ENCODE data around the gene ZNF423. TPM values are rescaled to one million over a fixed set of nuclear protein-coding genes. Genes with fewer than 3 reads are reported as not detected.
A peak's percentile ranks its signal among the peaks of the same experiment; 100 is the strongest.

ZNF423 gene
- total RNA-seq, 2 experiments from 2014 or later, result not detected

- no peak overlapping the region for H3K4me3 Mint-ChIP-seq
- H3K36me3 Mint-ChIP-seq (ENCODE audit: low read depth), result no peaks in the 10 kb centered on the region
- H3K4me1 Mint-ChIP-seq, result no peaks in the 10 kb centered on the region
- intact Hi-C loops (cut with DNase I, micrococcal nuclease), result no loop called here
- no peak for DNase-seq
- no peaks in the 10 kb centered on the region for H3K27me3 Mint-ChIP-seq
- POLR2A ChIA-PET, result no interaction called here
- CTCF ChIA-PET, result interaction anchor here (0.8 to 1.5 kb wide), 3 partner anchors 12 to 175 kb away, joined by 3 to 4 read pairs (median 3); no protein-coding TSS in a partner anchor
- ATAC-seq, result no peak
- no peak overlapping the region for H3K27ac Mint-ChIP-seq
- no peaks in the 10 kb centered on the region for H3K9me3 Mint-ChIP-seq (ENCODE audit: low read depth)
Measured at GRCh38 chr16:49583911-49584310, 272.0 kb downstream of the ZNF423 start.

GRCh38 chr16:49581630-49582298, 274.1 kb downstream of the ZNF423 start:
- Mint-ChIP-seq H3K4me3 (no peak overlapping the region), H3K36me3 (ENCODE audit: low read depth) (no peaks in the 10 kb centered on the region), H3K4me1 (no peaks in the 10 kb centered on the region), H3K27me3 (no peaks in the 10 kb centered on the region), H3K27ac (no peak overlapping the region), H3K9me3 (ENCODE audit: low read depth) (no peaks in the 10 kb centered on the region)
- DNase-seq (no peak), ATAC-seq (no peak)
- ChIA-PET POLR2A (no interaction called here), CTCF (interaction anchor here (0.6 to 1.2 kb wide), 3 partner anchors 8 to 342 kb away, joined by 3 to 4 read pairs (median 4); no protein-coding TSS in a partner anchor)
- intact Hi-C loops (cut with DNase I, micrococcal nuclease), result no loop called here

GRCh38 chr16:49580751-49581303, 275.1 kb downstream of the ZNF423 start:
- intact Hi-C loops (cut with DNase I, micrococcal nuclease), result no loop called here
- ATAC-seq (no peak), DNase-seq (no peak)
- Mint-ChIP-seq H3K36me3 (ENCODE audit: low read depth) (no peaks in the 10 kb centered on the region), H3K27ac (no peak overlapping the region), H3K9me3 (ENCODE audit: low read depth) (no peaks in the 10 kb centered on the region), H3K27me3 (no peaks in the 10 kb centered on the region), H3K4me1 (no peaks in the 10 kb centered on the region), H3K4me3 (no peak overlapping the region)
- ChIA-PET CTCF (interaction anchor here (1.1 kb wide), 1 partner anchor 12 kb away, joined by 4 read pairs; no protein-coding TSS in a partner anchor), POLR2A (no interaction called here)

GRCh38 chr16:49578435-49579024, 277.4 kb downstream of the ZNF423 start:
- Mint-ChIP-seq H3K9me3 (ENCODE audit: low read depth) (no peaks in the 10 kb centered on the region), H3K36me3 (ENCODE audit: low read depth) (no peaks in the 10 kb centered on the region), H3K4me1 (no peaks in the 10 kb centered on the region), H3K4me3 (no peak overlapping the region), H3K27ac (no peak overlapping the region), H3K27me3 (no peaks in the 10 kb centered on the region)
- DNase-seq (no peak), ATAC-seq (no peak)
- CTCF ChIA-PET, result no interaction called here
- intact Hi-C loops (cut with DNase I, micrococcal nuclease), result no loop called here
- POLR2A ChIA-PET, result no interaction called here

GRCh38 chr16:49578018-49578417, 277.9 kb downstream of the ZNF423 start:
- ChIA-PET CTCF (no interaction called here), POLR2A (no interaction called here)
- Mint-ChIP-seq H3K27ac (no peak overlapping the region), H3K27me3 (no peaks in the 10 kb centered on the region), H3K36me3 (ENCODE audit: low read depth) (no peaks in the 10 kb centered on the region), H3K9me3 (ENCODE audit: low read depth) (no peaks in the 10 kb centered on the region), H3K4me3 (no peak overlapping the region), H3K4me1 (no peaks in the 10 kb centered on the region)
- no peak for ATAC-seq
- intact Hi-C loops (cut with DNase I, micrococcal nuclease), result no loop called here
- no peak for DNase-seq

- peaks cover 3% of the 10 kb centered on the region for H3K9me3 Mint-ChIP-seq (ENCODE audit: low read depth)
- no peak for DNase-seq
- no peak for ATAC-seq
- no peak overlapping the region for H3K27ac Mint-ChIP-seq
- no peaks in the 10 kb centered on the region for H3K27me3 Mint-ChIP-seq
- H3K4me1 Mint-ChIP-seq, result no peaks in the 10 kb centered on the region
- H3K4me3 Mint-ChIP-seq, result no peak overlapping the region
- CTCF ChIA-PET, result interaction anchor here (0.6 kb wide), 1 partner anchor 8 kb away, joined by 3 read pairs; no protein-coding TSS in a partner anchor
- POLR2A ChIA-PET, result no interaction called here
- intact Hi-C loops (cut with DNase I, micrococcal nuclease), result no loop called here
- H3K36me3 Mint-ChIP-seq (ENCODE audit: low read depth), result no peaks in the 10 kb centered on the region
Measured at GRCh38 chr16:49576941-49577340, 279.0 kb downstream of the ZNF423 start.

- Mint-ChIP-seq H3K4me1 (no peaks in the 10 kb centered on the region), H3K4me3 (no peak overlapping the region), H3K27ac (no peak overlapping the region)
Measured at GRCh38 chr16:49576173-49576494, 279.8 kb downstream of the ZNF423 start.

GRCh38 chr16:49575346-49576172, 280.4 kb downstream of the ZNF423 start:
- intact Hi-C loops (cut with DNase I, micrococcal nuclease), result no loop called here
- no peaks in the 10 kb centered on the region for H3K36me3 Mint-ChIP-seq (ENCODE audit: low read depth)
- no peak for ATAC-seq
- H3K27ac Mint-ChIP-seq, result no peak overlapping the region
- ChIA-PET POLR2A (no interaction called here), CTCF (no interaction called here)
- H3K4me1 Mint-ChIP-seq, result no peaks in the 10 kb centered on the region
- H3K4me3 Mint-ChIP-seq, result no peak overlapping the region
- H3K27me3 Mint-ChIP-seq, result no peaks in the 10 kb centered on the region
- no peak for DNase-seq
- H3K9me3 Mint-ChIP-seq (ENCODE audit: low read depth), result peaks cover 3% of the 10 kb centered on the region

More at GRCh38 chr16:49576173-49576494, 279.8 kb downstream of the ZNF423 start:
- CTCF ChIA-PET, result no interaction called here
- ATAC-seq (no peak), DNase-seq (no peak)
- Mint-ChIP-seq H3K27me3 (no peaks in the 10 kb centered on the region), H3K9me3 (ENCODE audit: low read depth) (peaks cover 3% of the 10 kb centered on the region), H3K36me3 (ENCODE audit: low read depth) (no peaks in the 10 kb centered on the region)
- POLR2A ChIA-PET, result no interaction called here
- intact Hi-C loops (cut with DNase I, micrococcal nuclease), result no loop called here

- Mint-ChIP-seq H3K4me1 (no peaks in the 10 kb centered on the region), H3K9me3 (ENCODE audit: low read depth) (peaks cover 3% of the 10 kb centered on the region), H3K4me3 (no peak overlapping the region), H3K27ac (no peak overlapping the region), H3K36me3 (ENCODE audit: low read depth) (no peaks in the 10 kb centered on the region), H3K27me3 (no peaks in the 10 kb centered on the region)
- POLR2A ChIA-PET, result no interaction called here
- no peak for DNase-seq
- no peak for ATAC-seq
- CTCF ChIA-PET, result no interaction called here
- intact Hi-C loops (cut with DNase I, micrococcal nuclease), result no loop called here
Measured at GRCh38 chr16:49574826-49575225, 281.1 kb downstream of the ZNF423 start.

GRCh38 chr16:49567950-49568349, 288.0 kb downstream of the ZNF423 start:
- POLR2A ChIA-PET, result no interaction called here
- no peak overlapping the region for H3K4me3 Mint-ChIP-seq

GRCh38 chr16:49566432-49566831, 289.5 kb downstream of the ZNF423 start:
- intact Hi-C loops (cut with DNase I, micrococcal nuclease), result no loop called here
- Mint-ChIP-seq H3K27me3 (no peaks in the 10 kb centered on the region), H3K27ac (no peak overlapping the region), H3K4me1 (no peaks in the 10 kb centered on the region), H3K9me3 (ENCODE audit: low read depth) (no peaks in the 10 kb centered on the region), H3K36me3 (ENCODE audit: low read depth) (no peaks in the 10 kb centered on the region), H3K4me3 (no peak overlapping the region)
- ATAC-seq (no peak), DNase-seq (no peak)
- CTCF ChIA-PET, result no interaction called here
- POLR2A ChIA-PET, result no interaction called here

More at GRCh38 chr16:49567950-49568349, 288.0 kb downstream of the ZNF423 start:
- intact Hi-C loops (cut with DNase I, micrococcal nuclease), result no loop called here
- ATAC-seq, result peak; percentile 44
- Mint-ChIP-seq H3K9me3 (ENCODE audit: low read depth) (peaks cover 3% of the 10 kb centered on the region), H3K4me1 (no peaks in the 10 kb centered on the region), H3K36me3 (ENCODE audit: low read depth) (no peaks in the 10 kb centered on the region), H3K27ac (no peak overlapping the region), H3K27me3 (no peaks in the 10 kb centered on the region)
- CTCF ChIA-PET, result no interaction called here
- no peak for DNase-seq

Measured in activated CD4-positive, alpha-beta T cell treated with anti-CD3 and anti-CD28 coated beads for 36 hours (primary cell).